ENCODE data around the gene HDLBP.

Gene HDLBP

DNA sequence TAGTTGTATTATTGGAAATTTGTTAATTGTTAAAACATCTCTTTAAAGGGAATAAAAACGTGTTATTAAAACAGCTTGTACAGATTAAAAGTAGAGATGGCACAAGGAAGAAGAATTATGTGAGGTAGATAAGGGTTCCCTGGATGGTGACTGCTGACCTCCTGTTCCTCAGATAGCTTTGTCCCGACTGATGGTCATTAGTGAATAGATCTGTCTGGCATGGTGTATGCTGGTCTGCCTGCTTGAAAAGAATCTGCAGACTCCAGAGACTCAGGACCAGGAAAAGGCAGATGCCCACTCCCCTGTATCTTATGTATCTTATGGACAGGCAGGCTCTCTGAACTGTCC lies 35.0 kb upstream of the HDLBP start:
- no peak overlapping the region for H3K4ac ChIP-seq (ENCODE audit: low read depth, low read length)
- H3K9me3 ChIP-seq (ENCODE audit: insufficient read depth, low read depth, low read length): peaks cover 2% of the 10 kb centered on the region
- H3K9ac ChIP-seq (ENCODE audit: low read length): no peak overlapping the region
- H3K79me2 ChIP-seq (ENCODE audit: control insufficient read depth, insufficient read depth, low read length, poor library complexity): no peaks in the 10 kb centered on the region
- no peak overlapping the region for H3K4me3 ChIP-seq (ENCODE audit: low read depth, low read length)
- H2BK5ac ChIP-seq (ENCODE audit: low read depth, low read length, poor library complexity): no peak overlapping the region
- WGBS (ENCODE audit: extremely low coverage, insufficient coverage, insufficient read length): no CpG with 5 or more reads among the region's 2 CpGs
- DNase-seq: no peak
- H2BK120ac ChIP-seq (ENCODE audit: insufficient read depth, low read length, poor library complexity): no peak overlapping the region
- H3K27ac ChIP-seq (ENCODE audit: low read depth, low read length): no peak overlapping the region
- no peak overlapping the region for H2AFZ ChIP-seq (ENCODE audit: insufficient read depth, low read length, poor library complexity)
- H3K27me3 ChIP-seq (ENCODE audit: insufficient read depth, low read length): no peaks in the 10 kb centered on the region
- peaks cover 49 to 61% of the 10 kb centered on the region in 2 experiments for H3K36me3 ChIP-seq (ENCODE audit: control insufficient read depth in 1 of 2, insufficient read depth in 2 of 2, low read length in 2 of 2)
- H2AK5ac ChIP-seq (ENCODE audit: low read length): no peak overlapping the region
- no peak overlapping the region for H3K18ac ChIP-seq (ENCODE audit: low read length)
- peaks cover 9% of the 10 kb centered on the region in 2 experiments for H3K4me1 ChIP-seq (ENCODE audit: control insufficient read depth in 1 of 2, insufficient read depth in 2 of 2, low read length in 2 of 2)
- H3K4me2 ChIP-seq (ENCODE audit: low read length): no peak overlapping the region
- H4K91ac ChIP-seq (ENCODE audit: low read depth, low read length): no peak overlapping the region
- H3K14ac ChIP-seq (ENCODE audit: low read length): no peak overlapping the region
- H4K8ac ChIP-seq (ENCODE audit: low read depth, low read length): no peak overlapping the region
- no peak overlapping the region for H3K23ac ChIP-seq (ENCODE audit: low read length)
- no peak overlapping the region for H2BK12ac ChIP-seq (ENCODE audit: low read length)
- peaks cover 3% of the 10 kb centered on the region for H3K79me1 ChIP-seq (ENCODE audit: low read length)
- no peak overlapping the region for H4K12ac ChIP-seq (ENCODE audit: low read depth, low read length)

GRCh38 chr2:241349941-241350340 lies 34.5 kb upstream of the HDLBP start:
- H3K23ac ChIP-seq (ENCODE audit: low read length): no peak overlapping the region
- no peak overlapping the region for H2BK120ac ChIP-seq (ENCODE audit: insufficient read depth, low read length, poor library complexity)
- H3K4me3 ChIP-seq (ENCODE audit: low read depth, low read length): no peak overlapping the region
- no peak overlapping the region for H3K14ac ChIP-seq (ENCODE audit: low read length)
- no CpG with 5 or more reads among the region's 8 CpGs for WGBS (ENCODE audit: extremely low coverage, insufficient coverage, insufficient read length)
- no peak overlapping the region for H2BK5ac ChIP-seq (ENCODE audit: low read depth, low read length, poor library complexity)
- H4K8ac ChIP-seq (ENCODE audit: low read depth, low read length): no peak overlapping the region
- no peak overlapping the region for H3K4ac ChIP-seq (ENCODE audit: low read depth, low read length)
- no peak overlapping the region for H3K27ac ChIP-seq (ENCODE audit: low read depth, low read length)
- H3K18ac ChIP-seq (ENCODE audit: low read length): no peak overlapping the region
- H3K4me1 ChIP-seq (ENCODE audit: control insufficient read depth in 1 of 2, insufficient read depth in 2 of 2, low read length in 2 of 2): peaks cover 5 to 6% of the 10 kb centered on the region in 2 experiments
- DNase-seq: no peak
- H3K79me2 ChIP-seq (ENCODE audit: control insufficient read depth, insufficient read depth, low read length, poor library complexity): no peaks in the 10 kb centered on the region
- no peaks in the 10 kb centered on the region for H3K27me3 ChIP-seq (ENCODE audit: insufficient read depth, low read length)
- H4K91ac ChIP-seq (ENCODE audit: low read depth, low read length): no peak overlapping the region
- no peak overlapping the region for H4K12ac ChIP-seq (ENCODE audit: low read depth, low read length)
- no peak overlapping the region for H3K4me2 ChIP-seq (ENCODE audit: low read length)
- H3K9ac ChIP-seq (ENCODE audit: low read length): no peak overlapping the region
- no peak overlapping the region for H2BK12ac ChIP-seq (ENCODE audit: low read length)
- peaks cover 52 to 64% of the 10 kb centered on the region in 2 experiments for H3K36me3 ChIP-seq (ENCODE audit: control insufficient read depth in 1 of 2, insufficient read depth in 2 of 2, low read length in 2 of 2)
- H3K79me1 ChIP-seq (ENCODE audit: low read length): peaks cover 1% of the 10 kb centered on the region
- peaks cover 2% of the 10 kb centered on the region for H3K9me3 ChIP-seq (ENCODE audit: insufficient read depth, low read depth, low read length)
- H2AK5ac ChIP-seq (ENCODE audit: low read length): no peak overlapping the region
- no peak overlapping the region for H2AFZ ChIP-seq (ENCODE audit: insufficient read depth, low read length, poor library complexity)

DNA sequence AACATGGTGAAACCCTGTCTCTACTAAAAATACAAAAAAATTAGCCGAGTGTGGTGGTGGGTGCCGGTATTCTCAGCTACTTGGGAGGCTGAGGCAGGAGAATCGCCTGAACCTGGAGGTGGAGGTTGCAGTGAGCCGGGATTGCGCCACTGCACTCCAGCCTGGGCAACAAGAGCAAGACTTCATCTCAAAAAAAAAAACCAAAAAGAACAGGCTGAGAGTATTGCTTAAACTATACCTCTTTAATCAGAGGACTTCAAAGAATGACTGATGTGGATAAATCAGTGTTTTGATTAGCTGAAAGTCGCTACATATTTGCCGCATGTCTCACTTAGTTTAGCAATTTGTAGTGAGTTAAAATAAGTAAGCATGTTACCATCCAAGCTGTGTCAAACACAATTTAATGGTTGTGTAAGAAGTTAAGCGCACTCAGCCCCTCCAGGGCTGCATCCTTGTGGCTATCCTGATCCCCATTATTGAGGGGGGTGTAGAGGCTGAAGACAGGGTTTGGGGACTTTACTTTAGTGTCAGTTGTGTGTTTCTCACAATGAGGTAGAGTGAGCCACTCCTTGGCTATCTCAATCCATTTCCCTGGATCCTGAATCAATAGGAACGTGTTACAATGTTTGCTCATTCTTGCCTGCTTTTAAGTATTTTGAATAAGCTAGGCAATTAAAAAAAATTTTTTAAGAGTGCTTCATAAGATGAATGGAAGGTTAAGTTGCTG lies 29.6 kb upstream of the HDLBP start:
- Histone ChIP-seq H2BK120ac (ENCODE audit: insufficient read depth, low read length, poor library complexity) (no peak overlapping the region), H2BK12ac (ENCODE audit: low read length) (no peak overlapping the region), H3K9me3 (ENCODE audit: insufficient read depth, low read depth, low read length) (peaks cover 2% of the 10 kb centered on the region), H3K4me2 (ENCODE audit: low read length) (no peak overlapping the region), H3K23ac (ENCODE audit: low read length) (no peak overlapping the region), H4K12ac (ENCODE audit: low read depth, low read length) (no peak overlapping the region), H3K4ac (ENCODE audit: low read depth, low read length) (no peak overlapping the region), H2AFZ (ENCODE audit: insufficient read depth, low read length, poor library complexity) (no peak overlapping the region), H4K8ac (ENCODE audit: low read depth, low read length) (no peak overlapping the region), H3K79me2 (ENCODE audit: control insufficient read depth, insufficient read depth, low read length, poor library complexity) (no peaks in the 10 kb centered on the region), H3K4me1 (ENCODE audit: control insufficient read depth in 1 of 2, insufficient read depth in 2 of 2, low read length in 2 of 2) (no peaks in the 10 kb centered on the region), H3K36me3 (ENCODE audit: control insufficient read depth in 1 of 2, insufficient read depth in 2 of 2, low read length in 2 of 2) (peaks cover 62 to 75% of the 10 kb centered on the region in 2 experiments), H2BK5ac (ENCODE audit: low read depth, low read length, poor library complexity) (no peak overlapping the region), H3K14ac (ENCODE audit: low read length) (no peak overlapping the region), H3K18ac (ENCODE audit: low read length) (no peak overlapping the region), H2AK5ac (ENCODE audit: low read length) (no peak overlapping the region), H3K27ac (ENCODE audit: low read depth, low read length) (no peak overlapping the region), H3K9ac (ENCODE audit: low read length) (no peak overlapping the region), H3K4me3 (ENCODE audit: low read depth, low read length) (no peak overlapping the region), H3K79me1 (ENCODE audit: low read length) (no peaks in the 10 kb centered on the region), H4K91ac (ENCODE audit: low read depth, low read length) (no peak overlapping the region), H3K27me3 (ENCODE audit: insufficient read depth, low read length) (no peaks in the 10 kb centered on the region)
- WGBS (ENCODE audit: extremely low coverage, insufficient coverage, insufficient read length): no CpG with 5 or more reads among the region's 9 CpGs
- no peak for DNase-seq

GRCh38 chr2:241340631-241341163 lies 25.2 kb upstream of the HDLBP start:
- Histone ChIP-seq H3K4me2 (ENCODE audit: low read length) (no peak overlapping the region), H3K4me3 (ENCODE audit: low read depth, low read length) (no peak overlapping the region), H2AFZ (ENCODE audit: insufficient read depth, low read length, poor library complexity) (no peak overlapping the region), H3K27ac (ENCODE audit: low read depth, low read length) (no peak overlapping the region), H3K9me3 (ENCODE audit: insufficient read depth, low read depth, low read length) (no peaks in the 10 kb centered on the region), H3K23ac (ENCODE audit: low read length) (no peak overlapping the region), H3K36me3 (ENCODE audit: control insufficient read depth in 1 of 2, insufficient read depth in 2 of 2, low read length in 2 of 2) (peaks cover 47 to 69% of the 10 kb centered on the region in 2 experiments), H3K4ac (ENCODE audit: low read depth, low read length) (no peak overlapping the region), H3K4me1 (ENCODE audit: control insufficient read depth in 1 of 2, insufficient read depth in 2 of 2, low read length in 2 of 2) (no peaks in the 10 kb centered on the region), H4K8ac (ENCODE audit: low read depth, low read length) (no peak overlapping the region), H4K12ac (ENCODE audit: low read depth, low read length) (no peak overlapping the region), H3K79me1 (ENCODE audit: low read length) (no peaks in the 10 kb centered on the region), H2BK12ac (ENCODE audit: low read length) (no peak overlapping the region), H3K79me2 (ENCODE audit: control insufficient read depth, insufficient read depth, low read length, poor library complexity) (no peaks in the 10 kb centered on the region), H4K91ac (ENCODE audit: low read depth, low read length) (no peak overlapping the region), H3K14ac (ENCODE audit: low read length) (no peak overlapping the region), H2BK5ac (ENCODE audit: low read depth, low read length, poor library complexity) (no peak overlapping the region), H3K18ac (ENCODE audit: low read length) (no peak overlapping the region), H2AK5ac (ENCODE audit: low read length) (no peak overlapping the region), H2BK120ac (ENCODE audit: insufficient read depth, low read length, poor library complexity) (no peak overlapping the region), H3K9ac (ENCODE audit: low read length) (no peak overlapping the region), H3K27me3 (ENCODE audit: insufficient read depth, low read length) (no peaks in the 10 kb centered on the region)
- DNase-seq: no peak
- WGBS (ENCODE audit: extremely low coverage, insufficient coverage, insufficient read length): no CpG with 5 or more reads among the region's 3 CpGs
